NCI-H226 (cell line): Measurements from ENCODE around the gene RNF148.

ENCODE experiments used
- DNase-seq: peaks from one replicate; pipeline ENCODE4 v3.0.0-alpha.2; 2015

The RNF148 gene, protein sequence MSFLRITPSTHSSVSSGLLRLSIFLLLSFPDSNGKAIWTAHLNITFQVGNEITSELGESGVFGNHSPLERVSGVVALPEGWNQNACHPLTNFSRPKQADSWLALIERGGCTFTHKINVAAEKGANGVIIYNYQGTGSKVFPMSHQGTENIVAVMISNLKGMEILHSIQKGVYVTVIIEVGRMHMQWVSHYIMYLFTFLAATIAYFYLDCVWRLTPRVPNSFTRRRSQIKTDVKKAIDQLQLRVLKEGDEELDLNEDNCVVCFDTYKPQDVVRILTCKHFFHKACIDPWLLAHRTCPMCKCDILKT

DNA sequence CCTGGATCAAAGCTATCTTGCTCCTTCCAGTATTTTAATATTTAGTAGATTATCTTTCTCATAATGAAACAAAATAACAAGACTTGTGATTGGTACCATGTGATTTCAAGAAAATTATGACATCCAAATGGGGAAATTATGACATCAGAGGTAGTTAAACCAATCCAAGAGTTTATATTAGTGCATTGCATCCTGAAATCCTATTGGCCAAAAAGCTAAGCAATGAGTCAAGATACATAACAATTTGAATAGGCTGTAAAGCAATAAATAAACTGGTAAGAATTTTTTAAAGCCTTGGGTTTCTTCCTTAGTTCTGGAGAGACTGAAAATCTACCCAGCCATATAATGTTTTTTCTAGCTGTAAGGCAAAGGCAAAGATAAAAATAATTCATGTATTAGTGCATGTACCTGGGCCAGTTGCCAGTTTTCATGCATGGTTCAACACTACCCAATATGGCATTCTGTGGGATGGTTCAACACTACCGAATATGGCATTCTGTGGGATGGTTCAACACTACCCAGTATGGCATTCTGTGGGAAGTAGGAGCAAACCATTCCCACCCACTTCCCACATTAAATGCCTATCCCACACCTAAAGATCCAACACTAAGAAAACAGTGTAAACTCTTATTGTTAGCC, at the start of gene RNF148:
RNF148 (minus strand) TSS at position 51 of the 639 bp plus-strand sequence. CDS start 172 bp downstream, outside the sequence.
- DNase-seq: no peak

GRCh38 chr7:122750389-122750788, 47.7 kb upstream of the RNF148 start:
- no peak for DNase-seq

- no peak for DNase-seq
Observed at GRCh38 chr7:122748195-122748594, 45.5 kb upstream of the RNF148 start.

GRCh38 chr7:122746948-122747347, 44.2 kb upstream of the RNF148 start:
- DNase-seq: no peak

GRCh38 chr7:122743211-122743610, 40.5 kb upstream of the RNF148 start:
- no peak for DNase-seq

DNA sequence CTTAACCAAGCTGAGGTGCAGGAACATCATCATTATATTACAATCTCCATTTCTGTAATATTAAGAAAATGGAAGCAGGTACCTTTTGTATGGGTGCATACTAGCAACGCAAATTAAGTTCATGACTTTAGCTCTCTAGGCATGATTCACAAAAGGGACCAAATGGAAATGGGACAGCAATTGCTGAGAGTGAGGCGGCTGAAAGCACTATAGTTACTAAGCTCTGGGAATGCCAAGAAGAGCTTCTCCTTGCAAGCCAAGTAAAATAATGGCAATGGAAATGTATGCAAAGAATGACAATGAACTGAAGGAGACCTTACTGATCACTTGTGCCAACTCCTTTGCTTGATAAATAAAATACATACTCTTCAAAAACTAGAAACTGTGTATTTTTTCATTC, 36.2 kb upstream of the RNF148 start:
- no peak for DNase-seq

GRCh38 chr7:122736183-122736582, 33.5 kb upstream of the RNF148 start:
- DNase-seq: no peak

DNA sequence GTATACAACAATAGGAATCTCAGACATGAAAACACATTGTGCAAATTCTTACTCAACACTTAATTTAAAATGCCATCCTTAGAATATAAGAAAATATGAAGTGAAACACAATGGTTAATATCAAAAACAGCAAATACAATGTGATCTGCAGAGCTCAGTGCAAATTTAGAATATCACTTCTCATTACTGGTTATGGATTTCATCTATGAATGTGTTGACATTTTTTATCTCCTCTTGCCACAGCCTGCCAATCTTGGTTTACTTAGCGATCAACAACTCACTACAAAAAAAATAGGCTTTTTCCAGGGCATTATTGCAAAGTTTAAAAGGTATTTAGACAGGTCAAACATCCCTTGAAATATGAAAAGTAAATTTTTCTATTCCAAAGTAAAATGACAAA, 25.0 kb upstream of the RNF148 start:
- DNase-seq: no peak

GRCh38 chr7:122727354-122727753, 24.6 kb upstream of the RNF148 start:
- no peak for DNase-seq

GRCh38 chr7:122726881-122727280, 24.2 kb upstream of the RNF148 start:
- no peak for DNase-seq

DNA sequence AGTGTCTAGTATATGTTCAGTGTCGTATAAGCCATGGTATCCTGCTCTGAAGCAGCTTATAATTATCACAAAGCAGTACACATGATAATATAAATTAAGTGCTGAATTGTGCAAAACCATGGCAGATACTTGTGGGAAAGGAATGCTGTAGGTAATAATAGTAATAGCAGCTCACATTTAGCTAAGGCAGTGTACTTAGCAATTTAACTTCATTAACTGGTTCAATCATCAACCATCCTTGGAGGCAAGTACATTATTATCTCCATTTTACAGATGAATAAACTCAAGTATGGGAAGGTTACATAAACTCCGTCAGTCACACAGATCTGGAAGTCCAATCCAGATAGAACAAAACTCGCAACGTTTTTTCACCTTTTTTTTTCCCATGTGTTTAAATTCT, 21.6 kb upstream of the RNF148 start:
- no peak for DNase-seq

DNA sequence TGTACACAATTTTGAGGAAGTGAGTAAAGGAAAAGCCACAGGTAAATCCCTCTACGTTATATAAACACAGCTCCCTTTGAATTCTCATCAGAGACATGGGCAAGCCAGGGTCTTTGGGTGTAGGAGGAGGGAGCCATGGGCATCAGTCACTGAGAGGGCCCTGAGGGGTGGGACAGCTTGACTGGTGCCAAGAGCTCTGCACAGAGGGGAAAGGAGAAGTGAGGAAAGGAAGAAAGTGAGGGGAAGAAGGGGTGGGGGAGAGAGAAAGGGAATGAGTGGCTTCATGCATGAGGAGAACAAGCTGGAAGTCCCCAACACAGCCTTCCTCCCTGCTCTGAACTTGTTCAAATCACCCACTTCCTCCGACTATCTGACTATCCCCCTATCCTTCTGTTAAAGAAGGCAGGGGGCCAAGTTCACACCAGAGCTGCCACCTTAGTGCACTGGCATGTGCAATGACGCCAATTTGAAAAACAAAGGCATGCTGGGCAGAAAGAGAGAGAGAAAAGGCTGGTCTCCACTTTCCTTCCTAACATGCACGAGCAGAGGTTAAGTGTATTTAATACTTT, 16.4 kb upstream of the RNF148 start:
- DNase-seq: no peak

- no peak for DNase-seq
Observed at GRCh38 chr7:122717356-122718089, 14.8 kb upstream of the RNF148 start.

DNA sequence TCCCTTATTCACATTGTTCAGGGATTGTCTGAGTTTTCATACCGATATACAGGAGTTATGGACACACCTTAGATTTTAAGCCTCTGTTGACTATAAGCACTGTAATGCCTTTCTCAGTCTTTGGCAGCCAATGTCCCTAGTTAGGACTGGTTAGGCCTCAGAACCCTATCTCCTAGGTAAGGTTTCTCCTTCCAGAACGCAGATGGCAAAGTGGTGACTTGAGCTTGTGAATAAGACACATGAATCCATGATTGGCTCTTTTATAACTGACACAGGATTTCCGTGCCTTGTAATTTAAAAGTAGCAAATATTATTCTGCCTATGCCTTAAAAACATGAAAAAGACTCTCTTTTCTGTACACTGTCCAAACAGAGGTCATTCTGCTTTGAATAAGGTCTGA, 12.5 kb upstream of the RNF148 start:
- no peak for DNase-seq

DNA sequence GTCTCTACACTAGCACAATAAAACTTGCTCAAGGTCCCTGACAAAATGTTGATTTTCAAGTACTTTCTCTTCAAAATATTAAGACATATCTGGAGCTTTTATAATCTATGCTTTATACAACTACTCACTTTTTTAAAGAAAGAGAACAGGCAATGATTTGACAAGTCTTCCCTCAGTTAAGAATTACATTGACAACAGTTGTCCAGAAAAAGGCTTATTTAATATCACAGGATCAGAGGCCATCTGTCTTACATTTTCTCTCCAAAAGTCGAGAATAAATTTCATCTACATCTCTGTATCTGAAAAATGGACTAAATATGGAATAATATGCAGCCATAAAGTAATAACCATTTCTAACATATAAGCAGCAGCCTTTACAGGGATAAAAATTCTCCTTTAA, 8.2 kb upstream of the RNF148 start:
- DNase-seq: no peak

GRCh38 chr7:122709930-122710646, 7.4 kb upstream of the RNF148 start:
- no peak for DNase-seq

GRCh38 chr7:122706836-122707235, 4.1 kb upstream of the RNF148 start:
- DNase-seq: no peak

DNA sequence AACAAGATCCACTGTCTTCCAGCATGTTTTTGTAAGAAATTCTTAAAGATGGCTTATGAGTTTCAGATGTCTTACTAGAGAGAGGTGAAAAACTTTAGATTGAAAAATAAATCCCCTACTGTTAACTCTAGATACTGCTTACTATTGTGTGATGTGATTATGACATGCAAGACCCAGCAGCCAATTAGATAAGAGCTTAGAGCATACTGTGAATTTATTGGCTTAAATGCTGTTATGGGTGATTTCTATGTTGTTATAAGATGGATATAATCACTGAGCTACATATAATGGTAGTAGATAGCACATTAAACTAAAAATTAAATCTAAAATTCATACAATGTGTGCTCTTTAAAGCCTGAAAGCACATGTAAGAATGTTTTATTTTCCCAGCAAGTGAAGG, 3.7 kb downstream of the RNF148 start, which contains the start of gene RNF133:
RNF133 (minus strand) TSS at position 101 of the 400 bp plus-strand sequence. CDS start 199 bp downstream, outside the sequence.
- DNase-seq: no peak

DNA sequence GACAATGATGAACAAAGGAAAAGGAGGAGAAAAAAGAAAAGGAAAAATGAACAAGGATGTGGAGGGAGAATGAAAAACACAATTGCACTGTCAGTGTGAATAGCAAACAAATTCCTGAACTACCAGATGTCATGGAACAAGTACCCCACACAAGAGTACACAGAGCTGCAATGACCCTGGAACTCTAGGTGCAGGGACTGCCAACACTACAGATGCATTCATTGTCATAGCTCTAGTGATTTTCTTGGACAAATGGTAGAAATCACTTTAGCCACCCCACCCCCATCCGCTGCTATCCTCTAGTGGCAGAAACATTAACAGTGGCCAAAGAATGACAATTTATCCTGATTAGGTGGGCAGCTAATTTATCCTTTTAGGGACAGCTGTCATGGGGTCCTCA, 6.9 kb downstream of the RNF148 start:
- no peak for DNase-seq

DNA sequence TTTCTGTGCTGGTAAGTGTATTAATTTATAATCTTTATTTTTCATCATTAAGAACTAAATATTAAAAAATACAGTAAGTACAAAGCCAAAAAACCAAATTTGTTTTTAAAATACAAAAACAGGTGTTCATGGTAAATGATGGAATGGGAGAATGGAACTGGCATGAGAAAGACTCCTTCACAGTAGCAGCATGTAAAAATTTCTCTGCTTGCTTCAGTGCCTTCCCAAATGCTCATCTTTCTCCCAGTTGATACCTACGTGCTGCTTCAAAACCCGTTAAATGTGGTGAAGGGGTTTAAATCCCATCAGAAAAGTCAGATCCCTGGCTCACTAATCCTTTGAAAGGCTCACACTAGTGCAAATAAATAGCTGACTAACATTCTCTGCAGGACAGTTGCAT, 8.0 kb downstream of the RNF148 start:
- no peak for DNase-seq

- DNase-seq: no peak
Observed at GRCh38 chr7:122692769-122693309, 9.9 kb downstream of the RNF148 start.

DNA sequence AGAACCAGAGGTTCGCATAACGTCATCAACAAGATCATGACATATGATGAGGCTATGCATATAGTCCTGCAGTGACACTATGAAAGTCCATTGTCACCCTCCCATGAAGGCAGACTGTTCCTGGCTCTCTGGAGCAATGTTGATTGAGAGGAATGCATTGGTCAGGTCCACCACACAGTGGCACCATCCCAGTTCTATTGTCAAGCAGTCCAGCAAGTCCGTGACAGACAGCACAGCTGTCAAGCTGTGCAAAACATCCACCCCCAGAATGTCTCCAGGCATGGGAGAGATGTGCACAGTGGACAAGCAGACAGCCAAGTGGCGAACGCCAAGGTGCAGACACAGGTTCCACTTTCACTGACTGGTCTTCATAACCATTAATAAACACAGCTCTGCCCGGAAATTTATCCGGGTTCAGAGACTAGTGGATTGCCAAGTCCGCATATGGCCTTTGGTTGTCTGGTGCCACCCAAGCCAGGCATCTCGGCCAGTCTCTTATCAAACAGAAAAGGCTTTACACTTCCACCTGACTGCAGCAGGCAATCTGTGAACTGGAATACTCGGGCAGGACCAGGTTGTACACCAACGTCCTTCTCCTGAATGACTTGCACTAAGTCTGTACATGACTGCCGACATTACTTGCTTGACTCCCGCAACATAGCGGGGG, 11.0 kb downstream of the RNF148 start:
- no peak for DNase-seq
